Measurements from ENCODE around the gene STPG2. TPM values are rescaled to one million over a fixed set of nuclear protein-coding genes. Genes with fewer than 3 reads are reported as not detected.

The STPG2 gene
- total and polyA plus RNA-seq, 9 donors, result 0.06 to 1.3 (median 0.53) TPM; not detected in 1

DNA sequence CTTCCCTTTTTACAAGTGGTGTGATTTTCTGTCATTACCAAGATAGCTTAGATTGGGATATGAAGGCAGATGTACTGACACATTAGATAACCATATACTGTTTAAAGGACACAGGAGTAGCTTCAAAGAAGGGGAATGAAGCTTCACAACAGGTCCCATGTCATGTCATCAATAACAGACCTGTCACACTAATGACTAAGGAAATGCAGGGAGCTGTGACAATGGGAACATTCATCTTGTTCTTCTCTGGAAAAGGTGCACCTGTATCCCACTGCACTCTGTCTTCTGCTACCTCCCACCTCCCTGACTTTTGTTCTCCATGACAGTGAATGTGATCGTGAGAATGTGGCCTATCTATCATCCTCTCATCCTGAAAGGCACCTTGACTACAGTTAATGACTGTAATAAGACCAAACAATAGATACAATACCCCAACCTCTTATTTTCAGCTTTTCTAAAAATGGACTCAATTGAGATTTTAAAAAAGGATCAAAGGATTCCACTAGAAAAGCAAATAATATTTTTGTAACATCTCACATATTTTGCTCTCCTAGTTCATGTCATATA lies 472.5 kb downstream of the STPG2 start:
- no peaks in the 10 kb centered on the region for H3K9me3 ChIP-seq
- H3K4me1 ChIP-seq (ENCODE audit: insufficient read depth), result no peaks in the 10 kb centered on the region
- WGBS, 3 donors, result 66 to 87% (median 68%) methylated on average over 1 of the region's 1 CpG
- H3K27me3 ChIP-seq, result no peaks in the 10 kb centered on the region
- H3K4me3 ChIP-seq, result no peak overlapping the region
- H3K36me3 ChIP-seq, result no peaks in the 10 kb centered on the region
- intact Hi-C loops (cut with DNase I), result no loop called here
- TF ChIP-seq EP300 (IDR thresholded peaks at IDR 0.05) (no peak), POLR2A (IDR thresholded peaks at IDR 0.05) (no peak)
- TF ChIP-seq, protein P1, sequence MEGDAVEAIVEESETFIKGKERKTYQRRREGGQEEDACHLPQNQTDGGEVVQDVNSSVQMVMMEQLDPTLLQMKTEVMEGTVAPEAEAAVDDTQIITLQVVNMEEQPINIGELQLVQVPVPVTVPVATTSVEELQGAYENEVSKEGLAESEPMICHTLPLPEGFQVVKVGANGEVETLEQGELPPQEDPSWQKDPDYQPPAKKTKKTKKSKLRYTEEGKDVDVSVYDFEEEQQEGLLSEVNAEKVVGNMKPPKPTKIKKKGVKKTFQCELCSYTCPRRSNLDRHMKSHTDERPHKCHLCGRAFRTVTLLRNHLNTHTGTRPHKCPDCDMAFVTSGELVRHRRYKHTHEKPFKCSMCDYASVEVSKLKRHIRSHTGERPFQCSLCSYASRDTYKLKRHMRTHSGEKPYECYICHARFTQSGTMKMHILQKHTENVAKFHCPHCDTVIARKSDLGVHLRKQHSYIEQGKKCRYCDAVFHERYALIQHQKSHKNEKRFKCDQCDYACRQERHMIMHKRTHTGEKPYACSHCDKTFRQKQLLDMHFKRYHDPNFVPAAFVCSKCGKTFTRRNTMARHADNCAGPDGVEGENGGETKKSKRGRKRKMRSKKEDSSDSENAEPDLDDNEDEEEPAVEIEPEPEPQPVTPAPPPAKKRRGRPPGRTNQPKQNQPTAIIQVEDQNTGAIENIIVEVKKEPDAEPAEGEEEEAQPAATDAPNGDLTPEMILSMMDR (IDR thresholded peaks at IDR 0.05), result no peak
- H3K27ac ChIP-seq, result no peak overlapping the region
- DNase-seq, result no peak

DNA sequence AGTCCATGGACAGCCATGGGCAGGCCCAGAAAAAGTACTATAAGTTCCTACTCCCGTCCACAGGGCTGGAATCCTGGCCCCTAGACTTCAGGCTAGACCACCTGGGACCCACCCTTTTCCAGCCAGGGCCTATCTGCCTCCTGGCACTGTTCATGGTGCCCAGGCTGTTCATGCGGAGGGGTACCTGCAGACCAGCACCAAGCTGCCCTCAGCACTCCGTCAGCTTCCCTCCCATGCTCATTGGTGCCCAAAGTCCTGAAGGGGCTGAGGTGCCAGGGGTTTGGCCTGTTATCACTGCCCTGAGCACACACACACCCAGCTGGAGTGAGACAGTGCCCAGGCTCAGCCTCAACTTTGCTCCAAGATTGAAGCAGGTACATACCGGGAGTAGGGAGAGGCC lies 477.7 kb downstream of the STPG2 start:
- H3K36me3 ChIP-seq, result no peaks in the 10 kb centered on the region
- TF ChIP-seq POLR2A (IDR thresholded peaks at IDR 0.05) (no peak), EP300 (IDR thresholded peaks at IDR 0.05) (no peak)
- TF ChIP-seq, protein P1 (IDR thresholded peaks at IDR 0.05), result no peak
- intact Hi-C loops (cut with DNase I), result no loop called here
- H3K4me3 ChIP-seq, result no peak overlapping the region
- no peak overlapping the region for H3K27ac ChIP-seq
- no peaks in the 10 kb centered on the region for H3K27me3 ChIP-seq
- H3K4me1 ChIP-seq (ENCODE audit: insufficient read depth), result no peaks in the 10 kb centered on the region
- no peak for DNase-seq
- H3K9me3 ChIP-seq, result no peaks in the 10 kb centered on the region
- WGBS, 3 donors, result 81 to 82% (median 81%) methylated on average over 4 of the region's 4 CpGs

DNA sequence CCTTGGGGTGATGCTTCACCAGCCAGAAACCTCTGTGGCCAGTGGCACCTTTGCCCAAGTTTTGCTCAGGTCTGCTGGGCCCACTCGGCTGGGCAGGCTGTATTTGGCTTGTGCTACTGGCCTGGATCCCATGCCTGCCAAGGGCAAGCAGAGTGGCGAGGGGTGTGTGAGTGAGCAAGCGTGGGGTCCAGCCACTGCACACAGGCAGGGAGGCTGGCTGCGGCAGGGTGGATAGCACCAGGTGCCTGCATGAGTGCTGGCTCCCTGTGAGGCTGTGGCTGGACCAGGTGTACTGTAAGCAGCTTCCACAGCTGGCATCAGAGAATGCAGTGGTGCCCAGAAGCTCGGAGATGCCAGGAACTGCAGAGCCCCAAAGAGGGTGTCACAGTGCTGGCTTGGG lies 478.5 kb downstream of the STPG2 start:
- Histone ChIP-seq H3K27ac (no peak overlapping the region), H3K27me3 (no peaks in the 10 kb centered on the region), H3K36me3 (no peaks in the 10 kb centered on the region), H3K9me3 (no peaks in the 10 kb centered on the region), H3K4me3 (no peak overlapping the region), H3K4me1 (ENCODE audit: insufficient read depth) (no peaks in the 10 kb centered on the region)
- 89 to 95% (median 93%) methylated on average over 5 of the region's 5 CpGs for WGBS, 3 donors
- intact Hi-C loops (cut with DNase I), result no loop called here
- TF ChIP-seq POLR2A (IDR thresholded peaks at IDR 0.05), result no peak
- no peak for TF ChIP-seq EP300 (IDR thresholded peaks at IDR 0.05)
- TF ChIP-seq, protein P1 (IDR thresholded peaks at IDR 0.05), result no peak
- DNase-seq, result no peak

DNA sequence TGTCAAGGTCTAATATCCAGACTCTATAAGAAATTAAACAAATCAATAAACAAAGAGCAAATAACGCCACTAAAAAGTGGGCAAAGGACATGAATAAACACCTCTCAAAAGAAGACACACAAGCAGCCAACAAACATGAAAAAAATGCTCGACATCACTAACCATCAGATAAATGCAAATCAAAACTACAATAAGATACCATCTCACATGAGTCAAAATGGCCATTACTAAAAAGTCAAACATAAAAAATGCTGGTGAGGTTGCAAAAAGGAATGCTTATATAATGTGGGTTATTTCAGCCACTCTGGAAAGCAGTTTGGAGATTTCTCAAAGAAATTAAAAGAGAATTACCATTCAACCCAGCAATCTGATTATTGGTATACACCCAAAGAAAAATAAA lies 481.1 kb downstream of the STPG2 start:
- Histone ChIP-seq H3K27ac (no peak overlapping the region), H3K9me3 (no peaks in the 10 kb centered on the region), H3K27me3 (no peaks in the 10 kb centered on the region), H3K36me3 (no peaks in the 10 kb centered on the region), H3K4me1 (ENCODE audit: insufficient read depth) (no peaks in the 10 kb centered on the region), H3K4me3 (no peak overlapping the region)
- TF ChIP-seq, protein P1 (IDR thresholded peaks at IDR 0.05), result no peak
- TF ChIP-seq EP300 (IDR thresholded peaks at IDR 0.05) (no peak), POLR2A (IDR thresholded peaks at IDR 0.05) (no peak)
- no peak for DNase-seq
- intact Hi-C loops (cut with DNase I), result no loop called here
- WGBS, 3 donors, result 82 to 88% (median 82%) methylated on average over 2 of the region's 2 CpGs

Data from ovary (tissue), 9 donors.